Measurements from ENCODE around the gene FOXA2.

DNA sequence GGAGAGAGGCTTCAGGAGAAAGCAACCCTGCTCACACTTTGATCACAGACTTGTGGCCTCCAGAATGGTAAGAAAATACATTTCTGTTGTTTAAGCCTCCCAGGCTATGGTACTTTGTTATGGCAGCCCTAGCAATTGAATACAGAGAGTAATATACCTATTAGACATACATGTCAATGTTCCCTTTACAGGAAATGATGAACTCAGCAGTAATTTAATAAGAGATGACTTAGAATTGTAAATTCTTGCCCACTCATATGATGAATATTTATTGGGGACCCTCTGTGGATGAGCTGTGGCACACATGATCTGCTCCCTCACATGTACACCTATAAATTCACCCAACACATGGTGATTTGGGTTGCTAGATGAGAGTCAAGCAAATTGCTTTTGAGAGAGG is 20.4 kb upstream of the FOXA2 start:
- TF ChIP-seq, protein P1, sequence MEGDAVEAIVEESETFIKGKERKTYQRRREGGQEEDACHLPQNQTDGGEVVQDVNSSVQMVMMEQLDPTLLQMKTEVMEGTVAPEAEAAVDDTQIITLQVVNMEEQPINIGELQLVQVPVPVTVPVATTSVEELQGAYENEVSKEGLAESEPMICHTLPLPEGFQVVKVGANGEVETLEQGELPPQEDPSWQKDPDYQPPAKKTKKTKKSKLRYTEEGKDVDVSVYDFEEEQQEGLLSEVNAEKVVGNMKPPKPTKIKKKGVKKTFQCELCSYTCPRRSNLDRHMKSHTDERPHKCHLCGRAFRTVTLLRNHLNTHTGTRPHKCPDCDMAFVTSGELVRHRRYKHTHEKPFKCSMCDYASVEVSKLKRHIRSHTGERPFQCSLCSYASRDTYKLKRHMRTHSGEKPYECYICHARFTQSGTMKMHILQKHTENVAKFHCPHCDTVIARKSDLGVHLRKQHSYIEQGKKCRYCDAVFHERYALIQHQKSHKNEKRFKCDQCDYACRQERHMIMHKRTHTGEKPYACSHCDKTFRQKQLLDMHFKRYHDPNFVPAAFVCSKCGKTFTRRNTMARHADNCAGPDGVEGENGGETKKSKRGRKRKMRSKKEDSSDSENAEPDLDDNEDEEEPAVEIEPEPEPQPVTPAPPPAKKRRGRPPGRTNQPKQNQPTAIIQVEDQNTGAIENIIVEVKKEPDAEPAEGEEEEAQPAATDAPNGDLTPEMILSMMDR (IDR thresholded peaks at IDR 0.05) = no peak
- no peak for TF ChIP-seq POLR2A (IDR thresholded peaks at IDR 0.05)
